Anterior cingulate cortex (tissue), 58 donors: ENCODE data around the gene ZNF263.
"Not testable (repeated sequence)": the region's sequence is repeated elsewhere in the genome, so short reads cannot be mapped to it uniquely, and the experiment has no call there.

ENCODE experiments used
- DNase-seq, 58 donors: peaks; one replicate each; lab custom pipeline; 2025; lab: John Stamatoyannopoulos, UW

ZNF263 gene

GRCh38 chr16:3266873-3267537, 16.3 kb upstream of the ZNF263 start:
- DNase-seq: peak in 4 of 58 donors; percentile 1 to 6 (median 5)

GRCh38 chr16:3268294-3268693, 15.0 kb upstream of the ZNF263 start:
- DNase-seq: no peak

- DNase-seq: not testable (repeated sequence)
Observed at GRCh38 chr16:3270718-3271117, 12.6 kb upstream of the ZNF263 start.

GRCh38 chr16:3271281-3271680, 12.0 kb upstream of the ZNF263 start:
- not testable (repeated sequence) for DNase-seq

GRCh38 chr16:3274490-3274889, 8.8 kb upstream of the ZNF263 start:
- DNase-seq: no peak

- no peak for DNase-seq
Observed at GRCh38 chr16:3274947-3275346, 8.3 kb upstream of the ZNF263 start.

GRCh38 chr16:3276679-3277078, 6.6 kb upstream of the ZNF263 start:
- DNase-seq: no peak

GRCh38 chr16:3281222-3281820, 2.0 kb upstream of the ZNF263 start:
- DNase-seq: no peak

GRCh38 chr16:3282103-3282729, 1.1 kb upstream of the ZNF263 start:
- peak in 3 of 58 donors; percentile 45 to 79 (median 75) for DNase-seq

- DNase-seq: peak in 4 of 58 donors; percentile 38 to 58 (median 50)
Observed at GRCh38 chr16:3283543-3284447, 504 bp downstream of the ZNF263 start.

GRCh38 chr16:3285131-3285530, 1.8 kb downstream of the ZNF263 start:
- no peak for DNase-seq

GRCh38 chr16:3289998-3290673, 6.8 kb downstream of the ZNF263 start:
- DNase-seq: no peak

- DNase-seq: peak in 1 of 58 donors; percentile 5
Observed at GRCh38 chr16:3292604-3293003, 9.3 kb downstream of the ZNF263 start.

GRCh38 chr16:3295209-3295608, 11.9 kb downstream of the ZNF263 start:
- DNase-seq: no peak

GRCh38 chr16:3295783-3296182, 12.5 kb downstream of the ZNF263 start:
- peak in 5 of 58 donors; percentile 2 to 52 (median 8) for DNase-seq

GRCh38 chr16:3304370-3304769, 21.1 kb downstream of the ZNF263 start:
- DNase-seq: peak in 1 of 58 donors; percentile 5

GRCh38 chr16:3305109-3306068, 22.1 kb downstream of the ZNF263 start, which contains the start of the genes TIGD7 and ZNF75A:
Gene TIGD7, minus strand, starts transcription at chr16:3305430. Its CDS starts 4,816 bp downstream, at chr16:3300614.
Gene ZNF75A, plus strand, starts transcription at chr16:3305497. Its CDS starts 2,932 bp downstream, at chr16:3308429.
- peak; percentile 64 to 98 (median 91) for DNase-seq

GRCh38 chr16:3306078-3306477, 22.8 kb downstream of the ZNF263 start:
- DNase-seq: no peak

- no peak for DNase-seq
Observed at GRCh38 chr16:3311496-3311895, 28.2 kb downstream of the ZNF263 start.
